GM12872 (cell line): ENCODE data around the gene NEBL.

ENCODE experiments used
- TF ChIP-seq, protein P1 (sequence below): IDR thresholded peaks from 3 replicates; pipeline ENCODE4 v1.5.1; 2011; ENCODE audit warnings: low read depth, mild to moderate bottlenecking, low read length, moderate library complexity; ENCODE audit not compliant: insufficient read depth

The NEBL gene

DNA sequence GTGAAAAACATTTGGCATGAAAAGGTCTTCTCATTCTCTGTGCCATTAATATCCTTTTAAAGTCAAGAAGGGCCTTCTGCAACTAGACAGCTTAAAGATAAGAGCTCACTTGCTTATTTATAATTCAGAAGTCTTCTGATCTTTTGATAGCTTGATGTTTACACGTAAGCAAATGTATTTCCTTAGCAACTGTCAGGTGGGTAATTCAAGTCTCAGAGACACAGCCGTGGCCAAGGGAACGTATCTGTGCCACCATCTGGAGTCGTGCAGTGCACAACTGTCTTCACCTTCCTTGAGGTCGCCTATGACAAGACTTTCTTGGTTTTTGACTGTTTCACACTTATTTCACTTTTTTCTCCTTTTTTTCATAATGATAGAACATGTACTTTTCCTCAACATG is 4.0 kb upstream of the NEBL start:
- TF ChIP-seq, protein P1, sequence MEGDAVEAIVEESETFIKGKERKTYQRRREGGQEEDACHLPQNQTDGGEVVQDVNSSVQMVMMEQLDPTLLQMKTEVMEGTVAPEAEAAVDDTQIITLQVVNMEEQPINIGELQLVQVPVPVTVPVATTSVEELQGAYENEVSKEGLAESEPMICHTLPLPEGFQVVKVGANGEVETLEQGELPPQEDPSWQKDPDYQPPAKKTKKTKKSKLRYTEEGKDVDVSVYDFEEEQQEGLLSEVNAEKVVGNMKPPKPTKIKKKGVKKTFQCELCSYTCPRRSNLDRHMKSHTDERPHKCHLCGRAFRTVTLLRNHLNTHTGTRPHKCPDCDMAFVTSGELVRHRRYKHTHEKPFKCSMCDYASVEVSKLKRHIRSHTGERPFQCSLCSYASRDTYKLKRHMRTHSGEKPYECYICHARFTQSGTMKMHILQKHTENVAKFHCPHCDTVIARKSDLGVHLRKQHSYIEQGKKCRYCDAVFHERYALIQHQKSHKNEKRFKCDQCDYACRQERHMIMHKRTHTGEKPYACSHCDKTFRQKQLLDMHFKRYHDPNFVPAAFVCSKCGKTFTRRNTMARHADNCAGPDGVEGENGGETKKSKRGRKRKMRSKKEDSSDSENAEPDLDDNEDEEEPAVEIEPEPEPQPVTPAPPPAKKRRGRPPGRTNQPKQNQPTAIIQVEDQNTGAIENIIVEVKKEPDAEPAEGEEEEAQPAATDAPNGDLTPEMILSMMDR = no peak

DNA sequence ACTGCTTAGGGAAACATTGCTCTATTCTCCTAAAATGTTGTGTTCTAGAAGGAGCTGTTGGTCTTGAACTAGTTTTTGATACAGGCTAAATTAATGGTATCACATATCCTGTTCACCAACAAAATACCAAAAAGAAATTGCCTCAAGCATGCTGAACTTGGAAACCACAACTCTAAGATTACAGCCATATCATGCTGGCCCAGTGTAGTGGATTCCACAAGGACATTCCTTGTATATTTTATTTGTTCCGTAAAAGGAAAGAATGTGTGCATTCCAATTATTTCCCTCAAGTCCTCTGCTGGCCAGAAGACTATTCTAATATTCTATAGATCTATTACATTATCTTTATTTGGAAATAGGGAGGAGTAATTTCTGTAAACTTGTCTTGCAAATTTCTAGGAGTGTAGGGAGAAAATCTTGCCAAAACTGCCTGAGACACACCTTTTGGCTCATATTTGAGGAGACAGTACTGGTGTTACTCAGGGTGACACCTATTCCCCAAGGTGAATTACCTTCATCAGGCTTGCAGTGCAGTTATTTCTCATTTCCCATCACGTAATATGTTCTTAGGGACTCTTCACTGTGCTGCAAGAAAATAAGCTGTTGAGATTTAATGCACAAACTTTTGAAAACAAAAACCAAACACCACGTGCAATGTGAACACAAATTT is 1.9 kb upstream of the NEBL start:
- TF ChIP-seq, protein P1 = no peak

- TF ChIP-seq, protein P1 = no peak
These were observed 3.8 kb downstream of the NEBL start for GRCh38 chr10:20893297-20893696.

DNA sequence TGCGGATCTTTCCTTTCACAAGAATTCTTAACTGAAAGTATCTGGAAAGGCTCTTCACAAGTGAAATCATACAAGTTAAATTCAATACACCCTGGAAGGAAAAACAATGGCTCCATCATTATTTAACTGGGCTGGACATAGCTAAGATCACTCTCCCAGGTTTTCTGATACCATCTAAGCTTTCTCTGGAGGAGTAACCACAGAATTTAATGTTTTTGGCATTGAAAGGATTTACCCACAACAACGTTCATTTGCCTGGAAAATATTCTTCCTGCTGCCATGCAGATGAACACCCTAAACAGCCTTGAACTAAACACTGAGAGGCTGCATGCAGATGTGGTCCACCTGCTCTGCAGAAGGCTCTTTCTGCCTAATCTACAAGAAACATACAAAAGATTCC is 4.3 kb downstream of the NEBL start:
- TF ChIP-seq, protein P1 = no peak

DNA sequence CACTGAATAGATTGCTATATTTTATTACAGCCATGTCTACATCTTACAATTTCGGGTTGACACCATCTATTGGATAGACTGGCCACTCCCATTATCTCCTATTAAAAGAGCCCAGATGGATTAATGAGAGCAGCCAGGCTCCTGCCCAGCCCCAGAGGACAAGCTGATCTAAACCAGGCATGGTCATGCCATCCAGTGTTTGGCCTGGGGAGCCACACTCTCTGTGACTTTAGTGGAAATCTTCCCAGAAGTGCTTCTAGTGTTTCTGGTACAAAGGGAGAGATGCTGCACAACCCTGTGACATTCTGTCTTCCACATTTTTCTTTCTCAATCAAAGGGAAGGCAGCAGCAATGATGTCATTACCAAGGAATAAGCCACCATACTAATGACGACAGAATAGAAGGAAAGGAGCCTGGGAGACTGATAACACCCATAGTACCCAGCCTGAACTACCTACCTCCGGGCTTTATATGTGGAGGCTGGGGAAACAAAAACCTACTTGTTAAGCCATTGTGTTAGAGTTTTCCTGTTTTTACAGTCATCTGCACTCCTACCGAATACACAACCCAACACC is 5.0 kb downstream of the NEBL start:
- TF ChIP-seq, protein P1 = no peak

DNA sequence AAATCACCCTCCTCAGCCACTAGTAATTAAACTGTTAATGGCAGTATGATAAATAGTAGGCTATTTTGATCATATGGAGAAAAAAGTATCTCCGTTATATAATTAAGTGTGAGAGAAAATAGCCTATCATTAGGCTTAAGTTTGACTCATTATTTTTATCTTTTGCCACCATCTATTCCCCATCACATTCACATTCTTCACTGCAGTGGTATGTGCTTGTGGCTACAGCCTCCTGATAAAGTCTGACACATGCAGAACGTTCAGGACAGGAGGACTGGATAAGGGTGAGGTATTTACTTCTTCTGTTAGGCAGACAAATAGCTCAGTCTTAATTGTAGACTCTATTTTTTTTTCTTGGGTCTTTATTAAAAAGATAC is 5.8 kb downstream of the NEBL start:
- TF ChIP-seq, protein P1 = no peak

GRCh38 chr10:20890491-20891337 is 6.4 kb downstream of the NEBL start:
- TF ChIP-seq, protein P1 = no peak
